Activated T-helper 17 cell treated with anti-CD3 and anti-CD28 coated beads, Interleukin-2, amount 50 U/mL, for 72 hours (primary cell): Measurements from ENCODE around the gene DBI. TPM values are rescaled to one million over a fixed set of nuclear protein-coding genes. Genes with fewer than 3 reads are reported as not detected.
"Not testable (repeated sequence)": the region's sequence is repeated elsewhere in the genome, so short reads cannot be mapped to it uniquely, and the experiment has no call there.

ENCODE experiments used
- ATAC-seq: fragments of 150-1000 bp; cut with Tn5 transposase; replicated peaks from 2 replicates; pipeline ENCODE4 v1.10.0; 2021; ENCODE audit warnings: mild to moderate bottlenecking, moderate library complexity
- H3K27ac Mint-ChIP-seq: one replicate; pipeline ENCODE4 v1.8.0; 2022; ENCODE audit warnings: mixed read lengths
- H3K27me3 Mint-ChIP-seq: one replicate; pipeline ENCODE4 v1.8.0; 2022; ENCODE audit warnings: mixed read lengths
- H3K36me3 Mint-ChIP-seq: one replicate; pipeline ENCODE4 v1.8.0; 2022; ENCODE audit warnings: low read depth, mild to moderate bottlenecking, mixed read lengths
- H3K4me1 Mint-ChIP-seq: one replicate; pipeline ENCODE4 v1.8.0; 2022; ENCODE audit warnings: mixed read lengths
- H3K4me3 Mint-ChIP-seq: one replicate; pipeline ENCODE4 v1.8.0; 2022; ENCODE audit warnings: mild to moderate bottlenecking, mixed read lengths
- H3K9me3 Mint-ChIP-seq: one replicate; pipeline ENCODE4 v1.8.0; 2022; ENCODE audit warnings: mixed read lengths
- total RNA-seq, 2 donors: library from RNA; stranded (reverse); gene quantifications; one replicate each; pipeline ENCODE4 v1.2.3, GENCODE V29; 2022

Gene DBI
- total RNA-seq, 2 donors from 2014 or later: 82.5 to 129 TPM

- H3K27me3 Mint-ChIP-seq, ATAC-seq, H3K9me3 Mint-ChIP-seq, H3K4me3 Mint-ChIP-seq, H3K4me1 Mint-ChIP-seq, H3K27ac Mint-ChIP-seq: not testable (repeated sequence)
- peaks cover 39% of the 10 kb centered on the region for H3K36me3 Mint-ChIP-seq
Measured at GRCh38 chr2:119376406-119376805, 9.6 kb downstream of the DBI start.

GRCh38 chr2:119376810-119377209 lies 10.0 kb downstream of the DBI start:
- H3K36me3 Mint-ChIP-seq: peaks cover 35% of the 10 kb centered on the region
- no peaks in the 10 kb centered on the region for H3K27me3 Mint-ChIP-seq
- no peaks in the 10 kb centered on the region for H3K9me3 Mint-ChIP-seq
- no peak for ATAC-seq
- H3K4me3 Mint-ChIP-seq: no peak overlapping the region
- H3K4me1 Mint-ChIP-seq: no peaks in the 10 kb centered on the region
- no peak overlapping the region for H3K27ac Mint-ChIP-seq

- no peaks in the 10 kb centered on the region for H3K9me3 Mint-ChIP-seq
- no peaks in the 10 kb centered on the region for H3K4me1 Mint-ChIP-seq
- H3K4me3 Mint-ChIP-seq: no peak overlapping the region
- no peak overlapping the region for H3K27ac Mint-ChIP-seq
- H3K27me3 Mint-ChIP-seq: peaks cover 4% of the 10 kb centered on the region
- ATAC-seq: no peak
- H3K36me3 Mint-ChIP-seq: peaks cover 29% of the 10 kb centered on the region
Measured at GRCh38 chr2:119377294-119377992, 10.7 kb downstream of the DBI start.

- H3K27me3 Mint-ChIP-seq: peaks cover 4% of the 10 kb centered on the region
- H3K9me3 Mint-ChIP-seq: no peaks in the 10 kb centered on the region
- H3K4me3 Mint-ChIP-seq: no peak overlapping the region
- H3K27ac Mint-ChIP-seq: no peak overlapping the region
- H3K4me1 Mint-ChIP-seq: no peaks in the 10 kb centered on the region
- no peak for ATAC-seq
- peaks cover 23% of the 10 kb centered on the region for H3K36me3 Mint-ChIP-seq
Measured at GRCh38 chr2:119377993-119378345, 11.2 kb downstream of the DBI start.

GRCh38 chr2:119378566-119378965 lies 11.8 kb downstream of the DBI start:
- no peak overlapping the region for H3K4me3 Mint-ChIP-seq
- ATAC-seq: no peak
- no peaks in the 10 kb centered on the region for H3K9me3 Mint-ChIP-seq
- H3K4me1 Mint-ChIP-seq: no peaks in the 10 kb centered on the region
- H3K27ac Mint-ChIP-seq: no peak overlapping the region
- H3K27me3 Mint-ChIP-seq: peaks cover 4% of the 10 kb centered on the region
- H3K36me3 Mint-ChIP-seq: peaks cover 17% of the 10 kb centered on the region

GRCh38 chr2:119383410-119384140 lies 16.8 kb downstream of the DBI start:
- no peak overlapping the region for H3K4me3 Mint-ChIP-seq
- H3K36me3 Mint-ChIP-seq: no peaks in the 10 kb centered on the region
- peaks cover 3% of the 10 kb centered on the region for H3K9me3 Mint-ChIP-seq
- H3K4me1 Mint-ChIP-seq: peaks cover 7% of the 10 kb centered on the region
- H3K27ac Mint-ChIP-seq: no peak overlapping the region
- no peak for ATAC-seq
- H3K27me3 Mint-ChIP-seq: peaks cover 21% of the 10 kb centered on the region

- H3K27me3 Mint-ChIP-seq: peaks cover 21% of the 10 kb centered on the region
- no peaks in the 10 kb centered on the region for H3K36me3 Mint-ChIP-seq
- ATAC-seq: no peak
- H3K9me3 Mint-ChIP-seq: peaks cover 3% of the 10 kb centered on the region
- no peak overlapping the region for H3K4me3 Mint-ChIP-seq
- no peak overlapping the region for H3K27ac Mint-ChIP-seq
- peaks cover 7% of the 10 kb centered on the region for H3K4me1 Mint-ChIP-seq
Measured at GRCh38 chr2:119384971-119385370, 18.2 kb downstream of the DBI start.

- no peak overlapping the region for H3K27ac Mint-ChIP-seq
Measured at GRCh38 chr2:119385466-119385865, 18.7 kb downstream of the DBI start.

GRCh38 chr2:119387381-119388129 lies 20.8 kb downstream of the DBI start:
- Mint-ChIP-seq H3K4me3 (no peak overlapping the region), H3K27ac (no peak overlapping the region), H3K27me3 (peaks cover 16% of the 10 kb centered on the region), H3K4me1 (peaks cover 7% of the 10 kb centered on the region), H3K9me3 (peaks cover 3% of the 10 kb centered on the region), H3K36me3 (no peaks in the 10 kb centered on the region)
- ATAC-seq: peak; percentile 84

More at GRCh38 chr2:119385466-119385865, 18.7 kb downstream of the DBI start:
- Mint-ChIP-seq H3K36me3 (no peaks in the 10 kb centered on the region), H3K27me3 (peaks cover 21% of the 10 kb centered on the region), H3K9me3 (peaks cover 3% of the 10 kb centered on the region), H3K4me1 (peaks cover 7% of the 10 kb centered on the region), H3K4me3 (no peak overlapping the region)
- ATAC-seq: no peak

GRCh38 chr2:119389615-119390306 lies 23.0 kb downstream of the DBI start:
- Mint-ChIP-seq H3K4me1 (peaks cover 7% of the 10 kb centered on the region), H3K27ac (no peak overlapping the region), H3K9me3 (peaks cover 3% of the 10 kb centered on the region), H3K27me3 (peaks cover 7% of the 10 kb centered on the region), H3K36me3 (no peaks in the 10 kb centered on the region), H3K4me3 (no peak overlapping the region)
- no peak for ATAC-seq

GRCh38 chr2:119393971-119394748 lies 27.4 kb downstream of the DBI start:
- H3K9me3 Mint-ChIP-seq: no peaks in the 10 kb centered on the region
- no peaks in the 10 kb centered on the region for H3K4me1 Mint-ChIP-seq
- H3K36me3 Mint-ChIP-seq: no peaks in the 10 kb centered on the region
- no peak overlapping the region for H3K4me3 Mint-ChIP-seq
- peaks cover 3% of the 10 kb centered on the region for H3K27me3 Mint-ChIP-seq
- H3K27ac Mint-ChIP-seq: no peak overlapping the region
- ATAC-seq: no peak

- Mint-ChIP-seq H3K27ac (no peak overlapping the region), H3K4me1 (no peaks in the 10 kb centered on the region), H3K4me3 (no peak overlapping the region), H3K27me3 (peaks cover 7% of the 10 kb centered on the region), H3K36me3 (no peaks in the 10 kb centered on the region), H3K9me3 (no peaks in the 10 kb centered on the region)
- ATAC-seq: no peak
Measured at GRCh38 chr2:119397196-119397595, 30.4 kb downstream of the DBI start.

- ATAC-seq: no peak
- no peaks in the 10 kb centered on the region for H3K4me1 Mint-ChIP-seq
- no peak overlapping the region for H3K4me3 Mint-ChIP-seq
- peaks cover 7% of the 10 kb centered on the region for H3K27me3 Mint-ChIP-seq
- no peak overlapping the region for H3K27ac Mint-ChIP-seq
- H3K36me3 Mint-ChIP-seq: no peaks in the 10 kb centered on the region
- H3K9me3 Mint-ChIP-seq: no peaks in the 10 kb centered on the region
Measured at GRCh38 chr2:119402106-119402505, 35.3 kb downstream of the DBI start.
